Measurements from ENCODE around the gene DNAJC1. TPM values are rescaled to one million over a fixed set of nuclear protein-coding genes. Genes with fewer than 3 reads are reported as not detected.
A peak's percentile ranks its signal among the peaks of the same experiment; 100 is the strongest.

The DNAJC1 gene
- total RNA-seq, 2 donors from 2014 or later, result 27.4 to 33.8 TPM

- Histone ChIP-seq H3K4me3 (no peak overlapping the region), H3K9ac (ENCODE audit: low read depth in 2 of 2, low read length in 2 of 2) (no peak overlapping the region), H3K27ac (no peak overlapping the region), H3K4me1 (no peaks in the 10 kb centered on the region), H3K36me3 (no peaks in the 10 kb centered on the region), H3K9me3 (no peaks in the 10 kb centered on the region), H3K27me3 (no peaks in the 10 kb centered on the region)
- no peak for TF ChIP-seq CTCF (IDR thresholded peaks at IDR 0.05)
- no peak for DNase-seq
- intact Hi-C loops (cut with DNase I), result loop anchor here (5.0 to 10.0 kb wide), 3 partner anchors 709 to 1059 kb away; partner anchors contain the start of gene PIP4K2A
Measured at GRCh38 chr10:22005763-22006162, 2.2 kb upstream of the DNAJC1 start.

GRCh38 chr10:22003964-22004281 lies 393 bp upstream of the DNAJC1 start:
- TF ChIP-seq CTCF (IDR thresholded peaks at IDR 0.05), result no peak
- no peak for DNase-seq
- no peaks in the 10 kb centered on the region for H3K27me3 ChIP-seq
- peak overlapping the region; percentile 86 for H3K4me3 ChIP-seq
- intact Hi-C loops (cut with DNase I), result loop anchor here (5.0 to 10.0 kb wide), 4 partner anchors 323 to 1061 kb away; partner anchors contain the start of gene PIP4K2A
- no peaks in the 10 kb centered on the region for H3K9me3 ChIP-seq
- H3K4me1 ChIP-seq, result no peaks in the 10 kb centered on the region
- H3K9ac ChIP-seq (ENCODE audit: low read depth in 2 of 2, low read length in 2 of 2), result peak overlapping the region; percentile 69 to 87
- H3K36me3 ChIP-seq, result no peaks in the 10 kb centered on the region
- peak overlapping the region; percentile 97 for H3K27ac ChIP-seq

- no peaks in the 10 kb centered on the region for H3K4me1 ChIP-seq
- H3K27me3 ChIP-seq, result no peaks in the 10 kb centered on the region
- H3K9me3 ChIP-seq, result no peaks in the 10 kb centered on the region
- peak; percentile 25 for DNase-seq
- peak overlapping the region; percentile 86 for H3K4me3 ChIP-seq
- no peaks in the 10 kb centered on the region for H3K36me3 ChIP-seq
- H3K27ac ChIP-seq, result peak overlapping the region; percentile 97
- H3K9ac ChIP-seq (ENCODE audit: low read depth in 2 of 2, low read length in 2 of 2), result peak overlapping the region; percentile 87 to 92
- no peak for TF ChIP-seq CTCF (IDR thresholded peaks at IDR 0.05)
- intact Hi-C loops (cut with DNase I), result loop anchor here (5.0 to 10.0 kb wide), 4 partner anchors 325 to 1062 kb away; partner anchors contain the start of gene PIP4K2A
Measured at GRCh38 chr10:22002591-22003176, 846 bp downstream of the DNAJC1 start.

GRCh38 chr10:21995557-21995956 lies 8.0 kb downstream of the DNAJC1 start:
- TF ChIP-seq CTCF (IDR thresholded peaks at IDR 0.05), result no peak
- no peak overlapping the region for H3K27ac ChIP-seq
- no peaks in the 10 kb centered on the region for H3K36me3 ChIP-seq
- H3K4me3 ChIP-seq, result no peak overlapping the region
- no peaks in the 10 kb centered on the region for H3K27me3 ChIP-seq
- no peak for DNase-seq
- no peaks in the 10 kb centered on the region for H3K9me3 ChIP-seq
- no peaks in the 10 kb centered on the region for H3K4me1 ChIP-seq
- no peak overlapping the region for H3K9ac ChIP-seq (ENCODE audit: low read depth in 2 of 2, low read length in 2 of 2)
- intact Hi-C loops (cut with DNase I), result loop anchor here (10.0 kb wide), 2 partner anchors 229 to 589 kb away; no protein-coding TSS in a partner anchor

GRCh38 chr10:21993360-21994001 lies 10.0 kb downstream of the DNAJC1 start:
- TF ChIP-seq CTCF (IDR thresholded peaks at IDR 0.05), result peak; percentile 30
- Histone ChIP-seq H3K27ac (no peak overlapping the region), H3K4me3 (no peak overlapping the region), H3K9ac (ENCODE audit: low read depth in 2 of 2, low read length in 2 of 2) (no peak overlapping the region), H3K36me3 (no peaks in the 10 kb centered on the region), H3K4me1 (no peaks in the 10 kb centered on the region), H3K9me3 (no peaks in the 10 kb centered on the region), H3K27me3 (no peaks in the 10 kb centered on the region)
- no peak for DNase-seq
- intact Hi-C loops (cut with DNase I), result loop anchor here (10.0 kb wide), 2 partner anchors 231 to 591 kb away; no protein-coding TSS in a partner anchor

All from colonic mucosa (tissue), 4 donors.